GM06990 (cell line): Measurements from ENCODE around the gene RHOT2.

ENCODE experiments used
- DNase-seq: peaks from one replicate; pipeline ENCODE4 v3.0.0-alpha.2; 2011; ENCODE audit not compliant: insufficient read length; ENCODE audit errors: extremely low read depth
- H3K27me3 ChIP-seq: replicated peaks from 2 replicates; pipeline ENCODE4 v1.6.0; 2011; ENCODE audit warnings: low read length; ENCODE audit not compliant: control insufficient read depth, insufficient read depth
- H3K36me3 ChIP-seq: 2 replicates; pipeline ENCODE4 v1.5.1; 2011; ENCODE audit warnings: low read length; ENCODE audit not compliant: control insufficient read depth, insufficient read depth
- H3K4me3 ChIP-seq: replicated peaks from 2 replicates; pipeline ENCODE4 v1.5.1; 2011; ENCODE audit warnings: low read depth, mild to moderate bottlenecking, control low read depth, low read length
- TF ChIP-seq, protein P1 (sequence below): IDR thresholded peaks from 2 replicates; pipeline ENCODE4 v1.5.1; 2011; ENCODE audit warnings: low read length, control low read depth, mild to moderate bottlenecking, inconsistent platforms; ENCODE audit not compliant: insufficient read depth, poor library complexity, severe bottlenecking

The RHOT2 gene

DNA sequence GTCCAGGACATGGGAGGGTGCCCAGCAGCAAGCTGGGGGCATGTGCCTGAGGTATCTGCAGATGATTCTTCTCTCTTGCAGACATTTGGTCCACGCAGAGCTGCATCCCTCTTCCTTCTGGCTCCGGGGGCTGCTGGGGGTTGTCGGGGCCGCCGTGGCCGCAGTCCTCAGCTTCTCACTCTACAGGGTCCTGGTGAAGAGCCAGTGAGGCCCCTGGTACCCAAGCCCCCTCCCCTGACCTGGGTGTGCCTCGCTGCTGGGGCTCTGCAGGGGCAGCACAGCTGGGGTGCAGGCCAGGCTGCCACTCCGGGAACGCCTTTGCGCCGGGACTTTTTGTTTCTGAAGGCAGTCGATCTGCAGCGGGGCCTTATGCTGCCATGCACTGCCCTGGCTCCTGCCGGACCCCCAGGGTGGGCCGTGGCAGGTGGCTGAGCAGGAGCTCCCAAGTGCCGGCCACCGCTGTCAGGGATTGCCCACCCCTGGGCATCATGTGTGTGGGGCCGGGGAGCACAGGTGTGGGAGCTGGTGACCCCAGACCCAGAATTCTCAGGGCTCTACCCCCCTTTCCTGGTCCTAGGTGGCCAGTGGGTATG lies 5.6 kb downstream of the RHOT2 start:
- no peak overlapping the region for H3K4me3 ChIP-seq
- TF ChIP-seq, protein P1, sequence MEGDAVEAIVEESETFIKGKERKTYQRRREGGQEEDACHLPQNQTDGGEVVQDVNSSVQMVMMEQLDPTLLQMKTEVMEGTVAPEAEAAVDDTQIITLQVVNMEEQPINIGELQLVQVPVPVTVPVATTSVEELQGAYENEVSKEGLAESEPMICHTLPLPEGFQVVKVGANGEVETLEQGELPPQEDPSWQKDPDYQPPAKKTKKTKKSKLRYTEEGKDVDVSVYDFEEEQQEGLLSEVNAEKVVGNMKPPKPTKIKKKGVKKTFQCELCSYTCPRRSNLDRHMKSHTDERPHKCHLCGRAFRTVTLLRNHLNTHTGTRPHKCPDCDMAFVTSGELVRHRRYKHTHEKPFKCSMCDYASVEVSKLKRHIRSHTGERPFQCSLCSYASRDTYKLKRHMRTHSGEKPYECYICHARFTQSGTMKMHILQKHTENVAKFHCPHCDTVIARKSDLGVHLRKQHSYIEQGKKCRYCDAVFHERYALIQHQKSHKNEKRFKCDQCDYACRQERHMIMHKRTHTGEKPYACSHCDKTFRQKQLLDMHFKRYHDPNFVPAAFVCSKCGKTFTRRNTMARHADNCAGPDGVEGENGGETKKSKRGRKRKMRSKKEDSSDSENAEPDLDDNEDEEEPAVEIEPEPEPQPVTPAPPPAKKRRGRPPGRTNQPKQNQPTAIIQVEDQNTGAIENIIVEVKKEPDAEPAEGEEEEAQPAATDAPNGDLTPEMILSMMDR = no peak
- H3K27me3 ChIP-seq = no peaks in the 10 kb centered on the region
- H3K36me3 ChIP-seq = peaks cover 31% of the 10 kb centered on the region
- DNase-seq = no peak

DNA sequence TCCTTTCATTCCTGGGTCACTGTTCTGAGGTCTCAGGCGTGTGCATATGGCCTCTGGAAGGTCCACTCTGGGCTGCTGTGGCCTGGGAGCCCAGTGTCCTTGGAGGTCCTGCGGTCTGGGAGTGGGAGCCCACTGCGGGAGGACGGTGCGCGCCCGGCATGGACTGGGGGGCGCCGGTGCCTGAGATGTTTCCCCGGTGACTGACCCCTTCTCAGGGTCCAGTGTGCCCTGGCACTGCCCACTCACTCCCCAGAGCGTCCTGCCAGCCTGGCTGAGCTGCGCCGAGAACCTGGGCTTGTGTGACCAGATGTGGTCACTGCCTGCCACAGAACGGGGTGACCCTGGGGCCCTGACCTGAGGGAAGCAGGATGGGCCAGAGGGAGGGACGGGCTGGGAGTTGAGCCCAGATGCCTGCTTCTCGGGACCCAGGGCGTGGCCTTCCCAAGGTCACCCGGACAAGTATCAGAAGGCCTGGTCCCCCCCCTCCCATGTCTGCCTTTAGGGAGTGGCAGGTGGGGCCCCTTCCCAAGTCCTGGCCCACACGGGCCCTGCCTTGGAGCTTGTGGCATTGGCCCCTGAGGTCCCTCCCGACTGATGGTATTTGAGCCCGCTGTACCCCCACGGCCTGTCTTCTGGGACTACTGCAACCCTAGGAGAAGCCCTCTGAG lies 6.4 kb downstream of the RHOT2 start:
- Histone ChIP-seq H3K36me3 (peaks cover 31% of the 10 kb centered on the region), H3K4me3 (no peak overlapping the region), H3K27me3 (no peaks in the 10 kb centered on the region)
- TF ChIP-seq, protein P1 = no peak
- no peak for DNase-seq

DNA sequence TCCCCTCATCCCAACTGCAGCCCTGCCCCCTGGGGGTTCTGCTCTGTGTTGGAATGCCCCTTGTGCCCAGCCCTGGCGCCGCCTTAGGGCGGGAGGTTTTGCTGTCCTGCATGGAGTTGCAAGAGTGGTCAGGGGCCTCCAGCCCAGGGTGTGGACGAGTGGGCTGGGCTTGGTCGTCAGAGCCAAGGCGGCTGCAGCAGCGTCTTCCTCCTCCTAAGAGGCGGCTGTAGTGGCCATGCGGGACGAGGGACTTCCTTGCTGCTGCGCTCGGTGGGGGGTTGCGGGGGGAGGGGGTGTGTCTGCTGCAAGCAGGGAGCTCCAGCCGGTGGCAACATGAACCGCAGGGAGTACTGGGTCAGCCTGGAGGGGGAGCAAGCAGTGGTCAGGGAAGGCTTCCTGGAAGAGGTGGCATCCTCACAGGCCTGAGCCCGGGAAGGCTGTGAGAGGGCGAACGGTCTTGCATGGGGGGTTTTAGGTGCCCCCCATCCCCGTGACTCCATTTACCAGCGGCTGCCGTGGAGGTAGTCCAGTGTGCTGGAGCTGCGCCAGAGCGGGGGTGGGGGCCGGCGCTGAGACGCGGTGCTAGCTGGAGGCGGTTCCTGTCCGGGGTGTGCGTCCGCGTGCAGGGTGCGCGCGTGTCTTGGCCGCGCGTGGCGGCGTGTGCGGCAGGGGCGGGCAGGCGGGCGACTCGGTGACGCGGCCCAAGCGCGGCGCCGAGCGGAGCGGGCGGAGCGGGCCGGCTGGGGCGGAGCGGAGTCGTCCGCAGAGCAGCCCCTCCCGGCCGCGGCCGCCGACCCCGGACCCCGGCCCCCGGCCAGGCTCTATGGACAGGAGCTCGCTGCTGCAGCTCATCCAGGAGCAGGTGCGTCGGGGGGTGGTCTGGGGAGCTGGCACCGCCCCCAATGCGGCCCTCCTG lies 7.3 kb downstream of the RHOT2 start, which contains the start of gene RHBDL1:
Gene RHBDL1 (plus strand): TSS at position 704 of the 916 bp plus-strand sequence. CDS start 120 bp downstream, at position 824.
- DNase-seq = no peak
- H3K4me3 ChIP-seq = no peak within 1 kb of the TSS
- TF ChIP-seq, protein P1 = no peak

DNA sequence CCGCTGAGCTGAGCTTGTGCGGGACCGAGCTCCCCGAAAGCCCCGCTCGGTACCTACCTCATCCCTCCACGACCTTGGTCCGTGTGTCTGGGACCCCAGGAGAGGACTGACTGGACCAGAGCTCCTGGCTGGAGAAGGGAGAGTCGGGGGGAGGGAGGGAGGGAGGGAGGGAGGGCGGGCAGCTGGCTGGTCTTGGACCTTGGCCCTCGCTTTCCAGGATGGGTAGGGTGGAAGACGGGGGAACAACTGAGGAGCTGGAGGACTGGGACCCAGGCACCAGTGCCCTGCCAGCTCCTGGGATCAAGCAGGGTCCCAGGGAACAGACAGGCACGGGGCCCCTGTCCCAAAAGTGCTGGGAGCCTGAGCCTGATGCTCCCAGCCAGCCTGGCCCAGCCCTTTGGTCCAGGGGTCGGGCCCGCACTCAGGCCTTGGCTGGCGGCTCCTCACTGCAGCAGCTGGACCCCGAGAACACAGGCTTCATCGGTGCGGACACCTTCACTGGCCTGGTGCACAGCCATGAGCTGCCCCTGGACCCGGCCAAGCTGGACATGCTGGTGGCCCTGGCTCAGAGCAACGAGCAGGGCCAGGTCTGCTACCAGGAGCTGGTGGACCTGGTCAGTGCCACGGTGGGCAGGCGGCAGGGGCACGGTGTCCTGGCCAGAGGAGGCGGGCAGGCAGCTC lies 8.1 kb downstream of the RHOT2 start:
- Histone ChIP-seq H3K4me3 (no peak overlapping the region), H3K36me3 (peaks cover 19% of the 10 kb centered on the region), H3K27me3 (no peaks in the 10 kb centered on the region)
- TF ChIP-seq, protein P1 = no peak
- DNase-seq = no peak

More for the DNA sequence above, 7.3 kb downstream of the RHOT2 start, which contains the start of gene RHBDL1:
- H3K36me3 ChIP-seq = peaks cover 23% of the 10 kb centered on the region
- H3K27me3 ChIP-seq = no peaks in the 10 kb centered on the region

DNA sequence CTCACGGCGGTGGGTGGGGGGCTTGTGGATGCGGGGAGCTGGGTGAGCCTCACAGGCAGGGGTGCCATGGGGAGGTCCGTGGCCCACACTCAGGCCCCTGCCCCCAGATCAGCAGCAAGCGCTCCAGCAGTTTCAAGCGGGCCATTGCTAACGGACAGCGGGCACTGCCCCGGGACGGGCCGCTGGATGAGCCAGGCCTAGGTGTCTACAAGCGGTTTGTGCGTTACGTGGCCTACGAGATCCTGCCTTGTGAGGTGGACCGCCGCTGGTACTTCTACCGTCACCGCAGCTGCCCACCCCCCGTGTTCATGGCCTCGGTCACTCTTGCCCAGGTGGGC lies 8.6 kb downstream of the RHOT2 start:
- Histone ChIP-seq H3K4me3 (no peak overlapping the region), H3K27me3 (no peaks in the 10 kb centered on the region), H3K36me3 (peaks cover 16% of the 10 kb centered on the region)
- DNase-seq = no peak
- TF ChIP-seq, protein P1 = no peak
